ENCODE data around the gene DYTN.
"Not testable (repeated sequence)": the region's sequence is repeated elsewhere in the genome, so short reads cannot be mapped to it uniquely, and the experiment has no call there.

DYTN gene

GRCh38 chr2:206718296-206718695, at the start of gene DYTN:
TSS of gene DYTN (minus strand) at chr2:206718396. CDS start at chr2:206718279, 117 bp downstream.
- DNase-seq, result no peak

- DNase-seq, result no peak
These were observed 48.1 kb upstream of the DYTN start for GRCh38 chr2:206766057-206766930.

- DNase-seq, result peak; percentile 79
These were observed 47.3 kb upstream of the DYTN start, which contains the start of the genes FASTKD2 and MDH1B for GRCh38 chr2:206765242-206766056. TSS of gene FASTKD2 (plus strand) at chr2:206765606. CDS start at chr2:206766694, 1,088 bp downstream. TSS of gene MDH1B (minus strand) at chr2:206765328. CDS start at chr2:206765271, 57 bp downstream.

GRCh38 chr2:206764673-206765241, 46.6 kb upstream of the DYTN start:
- DNase-seq, result no peak

GRCh38 chr2:206756816-206757215, 38.6 kb upstream of the DYTN start:
- DNase-seq, result no peak

- DNase-seq, result no peak
These were observed 22.6 kb upstream of the DYTN start for GRCh38 chr2:206740800-206741199.

GRCh38 chr2:206739271-206739670, 21.1 kb upstream of the DYTN start:
- DNase-seq, result no peak

- no peak for DNase-seq
These were observed 18.7 kb upstream of the DYTN start for GRCh38 chr2:206736935-206737334.

GRCh38 chr2:206733341-206733740, 15.1 kb upstream of the DYTN start:
- DNase-seq, result no peak

GRCh38 chr2:206728277-206729199, 10.3 kb upstream of the DYTN start:
- DNase-seq, result no peak

- DNase-seq, result no peak
These were observed 9.1 kb upstream of the DYTN start for GRCh38 chr2:206727287-206727686.

GRCh38 chr2:206723288-206723687, 5.1 kb upstream of the DYTN start:
- no peak for DNase-seq

GRCh38 chr2:206721256-206721920, 3.2 kb upstream of the DYTN start:
- DNase-seq, result no peak

GRCh38 chr2:206716623-206717022, 1.6 kb downstream of the DYTN start:
- DNase-seq, result no peak

GRCh38 chr2:206715183-206715582, 3.0 kb downstream of the DYTN start:
- not testable (repeated sequence) for DNase-seq

- DNase-seq, result no peak
These were observed 4.5 kb downstream of the DYTN start for GRCh38 chr2:206713746-206714145.

GRCh38 chr2:206708286-206708685, 9.9 kb downstream of the DYTN start:
- no peak for DNase-seq

- DNase-seq, result no peak
These were observed 11.0 kb downstream of the DYTN start for GRCh38 chr2:206707164-206707701.

- no peak for DNase-seq
These were observed 16.1 kb downstream of the DYTN start for GRCh38 chr2:206701952-206702605.

- no peak for DNase-seq
These were observed 18.0 kb downstream of the DYTN start for GRCh38 chr2:206700156-206700555.

- DNase-seq, result no peak
These were observed 19.4 kb downstream of the DYTN start for GRCh38 chr2:206698811-206699210.
